Kidney (tissue), 14 donors: ENCODE data around the gene YIF1A. TPM values are rescaled to one million over a fixed set of nuclear protein-coding genes. Genes with fewer than 3 reads are reported as not detected.
A peak's percentile ranks its signal among the peaks of the same experiment; 100 is the strongest.

Experiments used
- DNase-seq, 5 donors: peaks; one replicate each; pipeline ENCODE4 v3.0.0-alpha.2; 2013 to 2020
- FAIRE-seq: peaks from 2 replicates; lab custom pipeline; 2012; peaks lifted over from hg19 to GRCh38; lab: Jason Lieb, UNC
- H3K27ac ChIP-seq, 2 donors: one replicate each; pipeline ENCODE4 v1.7.0; 2013; ENCODE audit warnings: low read depth in 2 of 2, low read length in 2 of 2, inconsistent platforms in 1 of 2
- H3K27me3 ChIP-seq: one replicate; pipeline ENCODE4 v1.7.1; 2013; ENCODE audit warnings: low read length, inconsistent platforms; ENCODE audit not compliant: control insufficient read depth, insufficient read depth
- H3K36me3 ChIP-seq, 3 donors: one replicate each; pipeline versions ENCODE4 v1.7.0 to v1.7.1; 2013; ENCODE audit warnings: low read length in 3 of 3, control low read depth in 1 of 3, inconsistent platforms in 1 of 3; ENCODE audit not compliant: insufficient read depth in 3 of 3, control insufficient read depth in 2 of 3
- H3K4me1 ChIP-seq, 3 donors: one replicate each; pipeline versions ENCODE4 v1.7.0 to v1.7.1; 2013; ENCODE audit warnings: low read length in 3 of 3, inconsistent platforms in 1 of 3, low read depth in 1 of 3; ENCODE audit not compliant: control insufficient read depth in 2 of 3, insufficient read depth in 2 of 3
- H3K4me3 ChIP-seq, 3 donors: one replicate each; pipeline versions ENCODE4 v1.7.0 to v1.8.1; 2013; ENCODE audit warnings: low read length in 3 of 3, control low read depth in 1 of 3, inconsistent platforms in 1 of 3
- H3K9ac ChIP-seq, 3 donors: one replicate each; pipeline versions ENCODE4 v1.7.0 to v1.7.1; 2013; ENCODE audit warnings: low read length in 3 of 3, control low read depth in 1 of 3, inconsistent platforms in 1 of 3
- H3K9me3 ChIP-seq, 3 donors: one replicate each; pipeline versions ENCODE4 v1.7.0 to v1.7.1; 2013; ENCODE audit warnings: low read length in 3 of 3, control low read depth in 1 of 3, inconsistent platforms in 1 of 3; ENCODE audit not compliant: control insufficient read depth in 2 of 3, insufficient read depth in 1 of 3
- intact Hi-C: fragments of 100-400 bp; cut with DNase I; formaldehyde crosslinking; loops from one replicate; pipeline ENCODE4 v1.11.1; 2022
- polyA plus RNA-seq: library from polyadenylated mRNA; stranded (reverse); fragments of 350-450 nt; fragmentation: Illumina TruSeq; extraction: RNeasy Lipid Tissue Mini Kit (QIAGEN cat#74804); gene quantifications from one replicate; pipeline ENCODE4 v1.2.3, GENCODE V29; 2014; ENCODE audit warnings: low read depth, low replicate concordance; ENCODE audit not compliant: insufficient read depth
- total RNA-seq: library from RNA; stranded (reverse); fragmentation: NEBNext Ultra II Directional; extraction: Animal tissue kit (Norgen Biotek cat#: 25700); gene quantifications from one replicate; pipeline ENCODE4 v1.2.1, GENCODE V29; 2021
- TF ChIP-seq, protein P1 (sequence below): IDR thresholded peaks from 3 replicates; pipeline ENCODE4 v1.5.1; 2012; ENCODE audit warnings: mild to moderate bottlenecking, moderate library complexity, borderline replicate concordance; ENCODE audit not compliant: insufficient read depth; ENCODE audit errors: extremely low read depth
- donor health status: control.
- donor health status: control.
- donor health status: control.
- donor health status: control.
- donor health status: control.
- donor health status: DM: yes; HTN: yes; CAD: no.
- donor health status: Normal renal cell carcinoma (clear cell type).

Gene YIF1A
- total and polyA plus RNA-seq, 2 donors from 2014 or later, result 92.1 to 115 TPM

DNA sequence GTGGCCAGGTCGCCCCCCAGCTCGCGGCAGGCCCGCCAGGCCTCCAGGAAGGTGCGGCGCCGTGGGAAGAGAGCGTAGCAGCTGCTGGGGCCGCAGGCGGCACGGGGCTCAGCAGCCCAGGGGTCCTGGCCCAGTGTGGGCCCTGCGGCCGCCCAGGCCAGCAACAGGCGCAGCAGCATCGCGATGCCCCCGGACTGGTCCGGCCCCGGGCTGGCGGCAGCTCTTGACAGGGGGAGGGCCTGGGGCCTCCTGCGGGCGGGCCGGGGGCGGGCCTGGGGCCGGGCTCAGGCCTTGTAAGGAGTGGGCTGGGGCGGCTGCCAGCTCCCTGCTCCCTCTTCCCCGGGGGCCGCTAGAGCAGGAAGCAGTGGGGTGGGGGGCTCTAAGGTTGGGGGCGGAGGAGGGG is 27.9 kb upstream of the YIF1A start, which contains the start of gene CD248:
Gene CD248 (minus strand): TSS at position 196 of the 403 bp plus-strand sequence. CDS start 17 bp downstream, at position 179.
- Histone ChIP-seq H3K27ac (peak within 1 kb of the TSS; percentile 71 to 81), H3K9ac (peak within 1 kb of the TSS in 2 of 3 donors; percentile 34 to 45), H3K36me3 (no peaks in the 10 kb centered on the region), H3K4me1 (peaks cover 0 to 16% (median 3%) of the 10 kb centered on the region in 3 donors), H3K27me3 (no peaks in the 10 kb centered on the region), H3K4me3 (peak within 1 kb of the TSS; percentile 41 to 68 (median 53)), H3K9me3 (no peaks in the 10 kb centered on the region)
- DNase-seq, result peak; percentile 77 to 95 (median 86)
- TF ChIP-seq, protein P1, sequence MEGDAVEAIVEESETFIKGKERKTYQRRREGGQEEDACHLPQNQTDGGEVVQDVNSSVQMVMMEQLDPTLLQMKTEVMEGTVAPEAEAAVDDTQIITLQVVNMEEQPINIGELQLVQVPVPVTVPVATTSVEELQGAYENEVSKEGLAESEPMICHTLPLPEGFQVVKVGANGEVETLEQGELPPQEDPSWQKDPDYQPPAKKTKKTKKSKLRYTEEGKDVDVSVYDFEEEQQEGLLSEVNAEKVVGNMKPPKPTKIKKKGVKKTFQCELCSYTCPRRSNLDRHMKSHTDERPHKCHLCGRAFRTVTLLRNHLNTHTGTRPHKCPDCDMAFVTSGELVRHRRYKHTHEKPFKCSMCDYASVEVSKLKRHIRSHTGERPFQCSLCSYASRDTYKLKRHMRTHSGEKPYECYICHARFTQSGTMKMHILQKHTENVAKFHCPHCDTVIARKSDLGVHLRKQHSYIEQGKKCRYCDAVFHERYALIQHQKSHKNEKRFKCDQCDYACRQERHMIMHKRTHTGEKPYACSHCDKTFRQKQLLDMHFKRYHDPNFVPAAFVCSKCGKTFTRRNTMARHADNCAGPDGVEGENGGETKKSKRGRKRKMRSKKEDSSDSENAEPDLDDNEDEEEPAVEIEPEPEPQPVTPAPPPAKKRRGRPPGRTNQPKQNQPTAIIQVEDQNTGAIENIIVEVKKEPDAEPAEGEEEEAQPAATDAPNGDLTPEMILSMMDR, result no peak
- intact Hi-C loops, result no loop called here
- no peak for FAIRE-seq

DNA sequence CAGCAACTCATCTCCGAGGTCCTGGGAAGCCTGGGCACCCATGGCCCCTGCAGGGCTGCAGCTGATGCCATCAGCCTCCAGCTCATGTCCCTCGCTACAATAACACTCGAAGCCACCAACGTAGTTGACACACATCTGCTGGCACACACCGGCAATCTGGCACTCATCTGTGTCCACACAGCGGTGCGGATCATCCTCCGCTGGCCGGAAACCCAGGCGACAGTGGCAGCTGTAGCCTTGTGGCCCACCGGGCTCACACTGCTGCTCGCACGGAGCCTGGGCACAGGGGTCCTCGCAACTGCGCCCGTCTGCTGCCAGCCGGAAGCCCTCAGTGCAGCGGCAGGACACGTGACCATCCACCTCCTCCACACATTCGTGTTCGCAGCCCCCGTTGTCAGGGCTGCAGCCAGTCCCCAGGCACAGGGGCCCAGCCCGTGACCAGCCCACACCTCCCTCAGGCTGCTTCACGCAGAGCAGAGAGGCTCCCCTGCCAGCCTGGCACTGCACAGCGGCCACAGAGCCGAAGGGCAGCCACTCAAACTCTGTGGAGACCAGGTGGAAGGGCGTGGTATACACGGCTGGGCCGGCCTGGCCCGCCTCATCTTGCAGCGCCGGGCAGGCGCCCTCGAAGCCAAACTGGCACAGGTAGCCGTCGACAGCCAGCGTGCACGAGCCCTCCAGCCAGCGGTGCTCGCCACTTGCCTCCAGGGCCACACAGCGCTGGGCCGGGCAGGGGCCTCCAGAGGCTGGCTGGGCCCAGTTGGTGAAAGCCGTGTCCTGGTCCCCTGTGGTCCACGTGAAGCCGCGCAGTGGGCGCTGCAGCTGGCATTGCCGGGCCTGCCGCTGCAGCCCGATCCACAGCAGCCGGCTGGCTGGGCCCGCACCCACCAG is 27.2 kb upstream of the YIF1A start:
- Histone ChIP-seq H3K9me3 (no peaks in the 10 kb centered on the region), H3K36me3 (no peaks in the 10 kb centered on the region), H3K27ac (peak overlapping the region; percentile 20 to 57), H3K4me3 (peak overlapping the region; percentile 41 to 68 (median 53)), H3K9ac (peak overlapping the region in 2 of 3 donors; percentile 34 to 45), H3K27me3 (no peaks in the 10 kb centered on the region), H3K4me1 (peaks cover 0 to 16% (median 3%) of the 10 kb centered on the region in 3 donors)
- FAIRE-seq, result no peak
- DNase-seq, result peak in 1 of 5 donors; percentile 78
- intact Hi-C loops, result no loop called here
- TF ChIP-seq, protein P1, result no peak

DNA sequence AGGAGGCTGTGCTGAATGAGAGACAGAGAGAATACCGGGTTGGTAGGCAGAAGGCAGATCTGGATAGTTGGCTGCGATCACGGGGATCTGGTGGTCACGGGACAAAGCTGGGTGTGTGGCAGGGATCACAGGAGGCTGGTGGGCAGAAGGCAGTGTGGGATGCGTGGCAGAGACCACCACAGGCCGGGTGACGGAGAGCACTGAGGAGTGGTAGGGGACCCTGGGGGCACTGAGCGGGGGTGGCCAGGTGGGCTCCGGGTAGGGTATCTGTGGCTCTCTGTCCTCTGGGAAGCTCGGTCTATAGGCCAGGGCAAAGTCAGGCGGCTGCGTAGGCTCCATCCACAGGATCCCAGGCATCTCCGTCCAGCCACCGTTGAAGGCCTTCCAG is 26.5 kb upstream of the YIF1A start:
- peak overlapping the region; percentile 20 to 57 for H3K27ac ChIP-seq
- H3K36me3 ChIP-seq, result no peaks in the 10 kb centered on the region
- TF ChIP-seq, protein P1, result no peak
- H3K9me3 ChIP-seq, result no peaks in the 10 kb centered on the region
- H3K4me3 ChIP-seq, result peak overlapping the region; percentile 41 to 68 (median 53)
- intact Hi-C loops, result no loop called here
- H3K9ac ChIP-seq, result peak overlapping the region in 2 of 3 donors; percentile 34 to 45
- H3K4me1 ChIP-seq, result peaks cover 0 to 16% (median 3%) of the 10 kb centered on the region in 3 donors
- DNase-seq (peak in 1 of 5 donors; percentile 71), FAIRE-seq (no peak)
- H3K27me3 ChIP-seq, result no peaks in the 10 kb centered on the region
